GM12892 (cell line): ENCODE results near the gene RUBCN.

ENCODE experiments used
- POLR2A ChIP-seq: IDR thresholded peaks from 2 replicates; pipeline ENCODE4 v1.6.1; 2011; ENCODE audit warnings: low read depth, low read length, control low read depth
- POLR2AphosphoS5 ChIP-seq: IDR thresholded peaks from 2 replicates; pipeline ENCODE4 v1.6.1; 2011; ENCODE audit warnings: low read depth, low read length, control low read depth
- TAF1 ChIP-seq: IDR thresholded peaks from 2 replicates; pipeline ENCODE4 v1.6.1; 2011; ENCODE audit warnings: low read depth, mild to moderate bottlenecking, control low read depth, low read length, borderline replicate concordance

DNA sequence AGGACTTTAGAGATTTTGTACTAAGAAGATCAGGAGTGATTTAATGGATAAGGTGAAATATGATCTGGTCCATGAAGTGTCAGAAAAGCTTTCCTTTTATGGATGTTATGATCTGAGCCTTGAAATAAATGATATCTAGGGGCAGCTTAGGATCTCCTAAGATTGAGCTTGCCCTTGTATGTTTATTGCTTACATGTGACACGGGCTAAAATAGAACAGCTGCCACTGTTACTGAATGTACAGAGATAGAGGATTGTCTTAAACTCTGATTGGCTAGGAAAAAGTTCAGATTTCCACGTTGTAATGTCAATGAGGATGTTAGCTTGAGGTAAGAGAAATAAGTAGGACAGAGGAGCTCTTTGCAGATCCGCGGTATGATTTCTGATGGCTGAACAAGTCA is 21.8 kb upstream of the RUBCN start:
- no peak for TF ChIP-seq POLR2A
- TF ChIP-seq POLR2AphosphoS5 = no peak
- TF ChIP-seq TAF1 = no peak
